HUDEP-2 (cell line): ENCODE data around the gene MCF2L.

Experiments used
- DNase-seq, 76 experiments: peaks; one replicate each; lab custom pipeline; 2025; ENCODE audit not compliant: unreplicated experiment in 76 of 76; lab: John Stamatoyannopoulos, UW

The MCF2L gene

GRCh38 chr13:113117911-113118260 lies 148.9 kb downstream of the MCF2L start:
- no peak for DNase-seq

- no peak for DNase-seq
Observed at GRCh38 chr13:113118261-113119021, 149.4 kb downstream of the MCF2L start.

GRCh38 chr13:113119166-113119821 lies 150.3 kb downstream of the MCF2L start:
- DNase-seq, result no peak

- DNase-seq, result no peak
Observed at GRCh38 chr13:113119822-113120189, 150.8 kb downstream of the MCF2L start.

GRCh38 chr13:113120300-113121182 lies 151.5 kb downstream of the MCF2L start:
- no peak for DNase-seq

GRCh38 chr13:113121183-113121927 lies 152.3 kb downstream of the MCF2L start:
- DNase-seq, result no peak

- no peak for DNase-seq
Observed at GRCh38 chr13:113121928-113122471, 153.0 kb downstream of the MCF2L start.

GRCh38 chr13:113122550-113123225 lies 153.7 kb downstream of the MCF2L start, which contains the start of gene F10:
TSS of gene F10 (plus strand) at chr13:113122799. CDS start at chr13:113122856, 57 bp downstream.
- DNase-seq, result peak in 5 of 76 experiments; percentile 8 to 30 (median 18)

GRCh38 chr13:113123226-113124201 lies 154.5 kb downstream of the MCF2L start:
- peak in 2 of 76 experiments; percentile 1 to 18 for DNase-seq

- no peak for DNase-seq
Observed at GRCh38 chr13:113124211-113124970, 155.4 kb downstream of the MCF2L start.

GRCh38 chr13:113125506-113126264 lies 156.7 kb downstream of the MCF2L start:
- no peak for DNase-seq

- no peak for DNase-seq
Observed at GRCh38 chr13:113126265-113127150, 157.5 kb downstream of the MCF2L start.

- no peak for DNase-seq
Observed at GRCh38 chr13:113129480-113129879, 160.5 kb downstream of the MCF2L start.

GRCh38 chr13:113129921-113130750 lies 161.1 kb downstream of the MCF2L start:
- no peak for DNase-seq

GRCh38 chr13:113135281-113135760 lies 166.3 kb downstream of the MCF2L start:
- DNase-seq, result no peak
